ENCODE measurements around the gene CATSPER3. TPM values are rescaled to one million over a fixed set of nuclear protein-coding genes. Genes with fewer than 3 reads are reported as not detected.
A peak's percentile ranks its signal among the peaks of the same experiment; 100 is the strongest.

CATSPER3 gene
- total RNA-seq, 1 experiment from 2014 or later, result 1.9 TPM

DNA sequence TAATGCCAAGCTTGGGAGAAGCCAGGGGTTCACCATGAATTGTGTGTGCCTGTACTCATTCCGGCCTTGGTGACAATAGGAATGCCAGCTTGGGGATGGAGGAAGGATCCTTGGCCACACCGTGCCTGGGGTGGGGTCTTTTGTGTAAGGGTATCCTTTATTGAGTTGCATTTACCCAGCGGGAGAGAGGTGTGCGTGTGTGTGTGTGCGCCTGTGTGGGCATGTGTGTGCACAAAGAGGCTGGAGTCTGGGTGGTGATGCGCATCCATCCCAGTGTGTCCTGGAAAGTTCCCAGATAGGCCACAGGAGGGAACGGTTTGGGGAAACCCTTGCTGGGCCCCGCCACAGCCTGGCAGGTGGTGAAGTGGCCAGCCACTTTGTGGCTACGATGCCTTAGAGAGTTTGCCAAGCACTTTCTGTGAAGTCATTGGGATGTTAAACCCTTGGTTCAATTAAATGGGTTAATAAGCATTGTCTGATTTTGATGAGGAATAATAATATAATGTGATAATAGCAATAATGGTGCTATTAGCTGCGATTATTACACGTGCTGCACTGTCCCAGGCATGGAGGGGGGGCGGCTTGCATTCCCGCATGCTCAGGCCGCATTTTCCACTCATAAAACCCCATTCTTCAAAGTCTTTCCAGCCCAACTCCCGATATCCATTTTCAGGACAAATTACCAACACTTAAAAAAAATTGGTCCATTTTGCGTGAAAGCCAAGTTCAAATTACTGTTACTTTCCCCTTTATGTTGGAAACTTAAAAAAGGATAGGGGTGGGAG is 52.6 kb downstream of the CATSPER3 start:
- DNase-seq (ENCODE audit: unreplicated experiment), result no peak
- intact Hi-C loops (cut with micrococcal nuclease), result no loop called here
- Mint-ChIP-seq H3K36me3 (ENCODE audit: insufficient read depth, unreplicated experiment) (no peaks in the 10 kb centered on the region), H3K4me1 (ENCODE audit: insufficient read depth, unreplicated experiment) (peaks cover 6% of the 10 kb centered on the region), H3K9me3 (ENCODE audit: unreplicated experiment) (no peaks in the 10 kb centered on the region), H3K4me3 (ENCODE audit: unreplicated experiment) (no peak overlapping the region), H3K27ac (ENCODE audit: low read depth, unreplicated experiment) (no peak overlapping the region), H3K27me3 (ENCODE audit: insufficient read depth, unreplicated experiment) (no peaks in the 10 kb centered on the region)
- ChIA-PET POLR2A (interaction anchor here (6.2 kb wide), 1 partner anchor 13 kb away, joined by 40 read pairs; the partner anchor contains the start of gene PITX1), CTCF (interaction anchor here (0.7 kb wide), 1 partner anchor 317 kb away, joined by 4 read pairs; no protein-coding TSS in a partner anchor)
- no TSS peak for BruUV-seq (replicated peaks)
- TF ChIP-seq, protein P1, sequence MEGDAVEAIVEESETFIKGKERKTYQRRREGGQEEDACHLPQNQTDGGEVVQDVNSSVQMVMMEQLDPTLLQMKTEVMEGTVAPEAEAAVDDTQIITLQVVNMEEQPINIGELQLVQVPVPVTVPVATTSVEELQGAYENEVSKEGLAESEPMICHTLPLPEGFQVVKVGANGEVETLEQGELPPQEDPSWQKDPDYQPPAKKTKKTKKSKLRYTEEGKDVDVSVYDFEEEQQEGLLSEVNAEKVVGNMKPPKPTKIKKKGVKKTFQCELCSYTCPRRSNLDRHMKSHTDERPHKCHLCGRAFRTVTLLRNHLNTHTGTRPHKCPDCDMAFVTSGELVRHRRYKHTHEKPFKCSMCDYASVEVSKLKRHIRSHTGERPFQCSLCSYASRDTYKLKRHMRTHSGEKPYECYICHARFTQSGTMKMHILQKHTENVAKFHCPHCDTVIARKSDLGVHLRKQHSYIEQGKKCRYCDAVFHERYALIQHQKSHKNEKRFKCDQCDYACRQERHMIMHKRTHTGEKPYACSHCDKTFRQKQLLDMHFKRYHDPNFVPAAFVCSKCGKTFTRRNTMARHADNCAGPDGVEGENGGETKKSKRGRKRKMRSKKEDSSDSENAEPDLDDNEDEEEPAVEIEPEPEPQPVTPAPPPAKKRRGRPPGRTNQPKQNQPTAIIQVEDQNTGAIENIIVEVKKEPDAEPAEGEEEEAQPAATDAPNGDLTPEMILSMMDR (IDR thresholded peaks at IDR 0.05; ENCODE audit: unreplicated experiment), result no peak

DNA sequence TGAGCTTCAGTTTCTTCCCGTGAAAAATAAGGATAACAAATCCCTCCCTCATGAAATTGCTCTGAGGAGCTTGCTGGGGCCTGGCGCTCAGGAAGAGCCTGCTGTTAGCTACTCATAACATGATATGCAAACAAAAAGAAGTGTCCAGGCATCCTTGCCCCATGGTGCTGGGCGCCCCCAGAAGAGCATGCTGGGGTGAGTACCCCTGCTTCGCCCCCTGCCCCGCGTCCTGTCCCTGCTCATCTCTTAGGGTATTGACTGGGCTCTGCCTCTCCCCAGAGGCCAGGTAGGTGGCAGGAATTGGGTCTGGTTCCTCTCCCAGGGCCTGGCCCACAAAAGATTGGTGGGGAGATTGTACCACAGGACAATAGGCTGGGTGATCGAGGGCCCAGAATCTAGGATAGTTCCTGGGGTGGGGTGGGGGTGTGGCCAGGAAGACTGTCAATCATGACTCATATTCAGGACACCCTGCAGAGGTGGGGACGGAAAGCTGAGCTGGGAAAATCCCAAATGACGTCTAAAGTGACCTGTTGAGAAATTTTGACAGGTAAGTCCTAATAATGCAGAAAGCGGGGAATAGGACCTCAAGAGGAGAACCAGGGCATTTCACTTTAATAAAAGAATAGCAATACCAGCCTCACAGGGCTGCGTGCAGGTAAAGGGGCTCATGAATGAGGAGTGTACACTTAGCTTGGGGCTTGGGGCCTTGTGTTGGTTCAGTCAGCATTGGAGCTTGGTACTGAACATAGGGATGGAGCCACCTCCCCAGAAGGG is 57.4 kb downstream of the CATSPER3 start:
- ChIA-PET POLR2A (interaction anchor here (0.5 to 6.2 kb wide), 7 partner anchors 9 to 162 kb away, joined by 3 to 40 read pairs (median 4); partner anchors contain the start of gene PITX1), CTCF (interaction anchor here (0.6 to 2.1 kb wide), 9 partner anchors 53 to 307 kb away, joined by 3 to 11 read pairs (median 4); no protein-coding TSS in a partner anchor)
- TF ChIP-seq, protein P1 (IDR thresholded peaks at IDR 0.05; ENCODE audit: unreplicated experiment), result no peak
- intact Hi-C loops (cut with micrococcal nuclease), result no loop called here
- Mint-ChIP-seq H3K36me3 (ENCODE audit: insufficient read depth, unreplicated experiment) (peaks cover 21% of the 10 kb centered on the region), H3K4me3 (ENCODE audit: unreplicated experiment) (no peak overlapping the region), H3K4me1 (ENCODE audit: insufficient read depth, unreplicated experiment) (peaks cover 10% of the 10 kb centered on the region), H3K27me3 (ENCODE audit: insufficient read depth, unreplicated experiment) (no peaks in the 10 kb centered on the region), H3K9me3 (ENCODE audit: unreplicated experiment) (peaks cover 8% of the 10 kb centered on the region), H3K27ac (ENCODE audit: low read depth, unreplicated experiment) (peak overlapping the region; percentile 24)
- BruUV-seq (replicated peaks), result no TSS peak
- DNase-seq (ENCODE audit: unreplicated experiment), result peak; percentile 96

DNA sequence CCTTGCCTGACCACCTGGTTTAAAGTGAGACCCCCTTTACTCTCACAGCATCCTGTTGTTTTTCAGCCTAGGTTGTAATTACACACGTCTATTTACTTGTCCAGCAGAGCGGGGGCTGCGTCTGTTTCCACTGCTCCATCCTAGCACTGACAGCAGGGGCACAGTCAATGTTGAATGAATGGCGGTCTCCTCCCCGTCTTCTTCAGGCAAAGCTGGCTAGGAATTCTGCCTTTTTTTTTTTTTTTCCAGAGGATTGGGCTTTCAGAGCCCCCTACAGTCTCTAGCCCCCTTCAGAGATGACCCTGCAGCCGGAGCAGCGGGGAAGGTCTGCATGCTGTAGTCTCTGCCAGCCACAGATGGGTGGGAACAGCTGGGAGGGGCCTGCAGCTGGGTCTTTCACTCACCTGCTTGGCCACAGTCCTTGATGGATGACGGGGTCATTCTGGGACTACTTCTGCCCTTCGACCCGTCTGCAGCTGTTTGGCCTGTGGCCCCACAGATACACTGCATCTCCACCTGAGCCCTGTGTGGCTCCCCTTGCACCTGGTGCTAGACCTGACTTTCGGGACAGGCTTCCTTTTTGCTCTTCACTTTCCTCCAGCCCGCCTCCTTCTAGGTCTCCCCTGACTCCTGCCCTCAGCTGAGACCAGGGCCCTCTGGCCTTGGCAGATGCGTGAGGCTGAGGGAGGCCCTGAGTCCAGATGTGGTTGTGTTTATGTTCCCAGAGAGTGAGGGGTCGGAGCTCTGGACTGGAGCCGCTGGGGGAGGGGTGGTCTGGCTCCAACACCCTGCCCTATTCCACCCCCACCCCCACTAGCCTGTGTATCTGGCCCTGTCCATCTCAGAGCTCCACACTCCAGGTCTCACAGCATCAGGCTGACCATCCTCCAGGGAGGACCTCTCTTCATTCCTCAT is 58.3 kb downstream of the CATSPER3 start:
- CTCF ChIA-PET, result interaction anchor here (0.6 to 2.1 kb wide), 7 partner anchors 62 to 306 kb away, joined by 3 to 11 read pairs (median 3); no protein-coding TSS in a partner anchor
- no TSS peak for BruUV-seq (replicated peaks)
- H3K36me3 Mint-ChIP-seq (ENCODE audit: insufficient read depth, unreplicated experiment), result peaks cover 26% of the 10 kb centered on the region
- peaks cover 10% of the 10 kb centered on the region for H3K4me1 Mint-ChIP-seq (ENCODE audit: insufficient read depth, unreplicated experiment)
- TF ChIP-seq, protein P1 (IDR thresholded peaks at IDR 0.05; ENCODE audit: unreplicated experiment), result no peak
- intact Hi-C loops (cut with micrococcal nuclease), result no loop called here
- no peak overlapping the region for H3K4me3 Mint-ChIP-seq (ENCODE audit: unreplicated experiment)
- no peaks in the 10 kb centered on the region for H3K27me3 Mint-ChIP-seq (ENCODE audit: insufficient read depth, unreplicated experiment)
- peak overlapping the region; percentile 24 for H3K27ac Mint-ChIP-seq (ENCODE audit: low read depth, unreplicated experiment)
- peaks cover 8% of the 10 kb centered on the region for H3K9me3 Mint-ChIP-seq (ENCODE audit: unreplicated experiment)
- DNase-seq (ENCODE audit: unreplicated experiment), result no peak
- POLR2A ChIA-PET, result interaction anchor here (0.7 to 6.2 kb wide), 6 partner anchors 8 to 161 kb away, joined by 3 to 40 read pairs (median 4); partner anchors contain the start of gene PITX1
